CD4-positive, alpha-beta memory T cell (primary cell): ENCODE data around the gene UBAC1. TPM values are rescaled to one million over a fixed set of nuclear protein-coding genes. Genes with fewer than 3 reads are reported as not detected.
"Not testable (repeated sequence)": the region's sequence is repeated elsewhere in the genome, so short reads cannot be mapped to it uniquely, and the experiment has no call there.

ENCODE experiments used
- CTCF ChIA-PET: fragments of 350-600 bp; sonication (Branson Sonifier 250); formaldehyde crosslinking; loops from one replicate; lab custom pipeline; 2021; ENCODE audit warnings: inconsistent platforms; ENCODE audit not compliant: partially characterized antibody; lab: Charles Lee
- POLR2A ChIA-PET: fragments of 350-600 bp; sonication (Branson Sonifier 250); formaldehyde crosslinking; loops from one replicate; lab custom pipeline; 2021; ENCODE audit not compliant: partially characterized antibody; lab: Charles Lee
- DNase-seq, 5 donors: peaks; one replicate each; pipeline versions ENCODE4 v3.0.0 to v3.0.0-alpha.2; 2020 to 2022; ENCODE audit warnings: mixed read lengths in 1 of 5
- H3K27ac ChIP-seq: one replicate; pipeline ENCODE4 v1.7.0; 2013; ENCODE audit warnings: low read depth, low read length
- H3K27me3 ChIP-seq: 2 replicates; pipeline ENCODE4 v1.7.0; 2013; ENCODE audit warnings: mild to moderate bottlenecking, low read length, moderate library complexity; ENCODE audit not compliant: insufficient read depth
- H3K36me3 ChIP-seq: 2 replicates; pipeline ENCODE4 v1.7.0; 2013; ENCODE audit warnings: mild to moderate bottlenecking, low read length, moderate library complexity; ENCODE audit not compliant: insufficient read depth
- H3K4me1 ChIP-seq: 2 replicates; pipeline ENCODE4 v1.7.0; 2013; ENCODE audit warnings: mild to moderate bottlenecking, low read length, moderate library complexity; ENCODE audit not compliant: insufficient read depth
- H3K4me3 ChIP-seq, 2 donors: one replicate each; pipeline ENCODE4 v1.7.0; 2013; ENCODE audit warnings: low read length in 2 of 2, mild to moderate bottlenecking in 1 of 2
- H3K9me3 ChIP-seq, 2 donors: one replicate each; pipeline ENCODE4 v1.7.0; 2013; ENCODE audit warnings: low read length in 2 of 2, control low read depth in 1 of 2; ENCODE audit not compliant: control insufficient read depth in 1 of 2
- H3K27ac Mint-ChIP-seq, 7 donors: one replicate each; pipeline ENCODE4 v1.8.0; 2020 to 2021; ENCODE audit warnings: mixed read lengths in 7 of 7, mild to moderate bottlenecking in 6 of 7, inconsistent platforms in 3 of 7, moderate library complexity in 3 of 7
- H3K27me3 Mint-ChIP-seq, 2 donors: one replicate each; pipeline ENCODE4 v1.8.0; 2020 to 2021; ENCODE audit warnings: mixed read lengths in 2 of 2
- H3K36me3 Mint-ChIP-seq, 2 donors: one replicate each; pipeline ENCODE4 v1.8.0; 2020 to 2021; ENCODE audit warnings: mixed read lengths in 2 of 2, inconsistent platforms in 1 of 2, mild to moderate bottlenecking in 1 of 2
- H3K4me1 Mint-ChIP-seq, 4 donors: one replicate each; pipeline ENCODE4 v1.8.0; 2020 to 2021; ENCODE audit warnings: mixed read lengths in 4 of 4, mild to moderate bottlenecking in 1 of 4
- H3K4me3 Mint-ChIP-seq, 8 donors: one replicate each; pipeline ENCODE4 v1.8.0; 2020 to 2021; ENCODE audit warnings: mixed read lengths in 8 of 8, mild to moderate bottlenecking in 7 of 8, moderate library complexity in 6 of 8, inconsistent platforms in 3 of 8
- H3K9me3 Mint-ChIP-seq, 8 donors: one replicate each; pipeline ENCODE4 v1.8.0; 2020 to 2021; ENCODE audit warnings: mixed read lengths in 8 of 8, mild to moderate bottlenecking in 5 of 8, inconsistent platforms in 3 of 8, moderate library complexity in 1 of 8
- intact Hi-C: fragments of 100-400 bp; cut with micrococcal nuclease; formaldehyde crosslinking; loops from one replicate; pipeline ENCODE4 v1.15.1; 2023
- polyA plus RNA-seq, 2 donors: library from polyadenylated mRNA; unstranded; fragments of 300-500 nt; fragmentation: Illumina TruSeq; gene quantifications; one replicate each; pipeline ENCODE4 v1.2.3, GENCODE V29; 2021
- total RNA-seq, 2 experiments: library from RNA; stranded (reverse); gene quantifications; one replicate each; pipeline ENCODE4 v1.2.3, GENCODE V29; 2021

Gene UBAC1
- total and polyA plus RNA-seq, 4 experiments from 2014 or later, result 23.0 to 32.8 (median 28.1) TPM

- H3K27ac ChIP-seq, result no peak overlapping the region
- no peaks in the 10 kb centered on the region for H3K9me3 Mint-ChIP-seq
- no peaks in the 10 kb centered on the region for H3K9me3 ChIP-seq
- no peak overlapping the region for H3K27ac Mint-ChIP-seq
- no peak overlapping the region for H3K4me3 Mint-ChIP-seq
- H3K27me3 Mint-ChIP-seq, result no peaks in the 10 kb centered on the region
- ChIA-PET CTCF (no interaction called here), POLR2A (no interaction called here)
- peaks cover 0 to 7% (median 3%) of the 10 kb centered on the region in 4 donors for H3K4me1 Mint-ChIP-seq
- peaks cover 30 to 46% of the 10 kb centered on the region in 2 donors for H3K36me3 Mint-ChIP-seq
- no peak for DNase-seq
- H3K4me3 ChIP-seq, result no peak overlapping the region
- intact Hi-C loops, result no loop called here
- H3K4me1 ChIP-seq, result no peaks in the 10 kb centered on the region
- H3K36me3 ChIP-seq, result peaks cover 28% of the 10 kb centered on the region
- no peaks in the 10 kb centered on the region for H3K27me3 ChIP-seq
These were observed 8.4 kb downstream of the UBAC1 start for GRCh38 chr9:135952664-135953206.

DNA sequence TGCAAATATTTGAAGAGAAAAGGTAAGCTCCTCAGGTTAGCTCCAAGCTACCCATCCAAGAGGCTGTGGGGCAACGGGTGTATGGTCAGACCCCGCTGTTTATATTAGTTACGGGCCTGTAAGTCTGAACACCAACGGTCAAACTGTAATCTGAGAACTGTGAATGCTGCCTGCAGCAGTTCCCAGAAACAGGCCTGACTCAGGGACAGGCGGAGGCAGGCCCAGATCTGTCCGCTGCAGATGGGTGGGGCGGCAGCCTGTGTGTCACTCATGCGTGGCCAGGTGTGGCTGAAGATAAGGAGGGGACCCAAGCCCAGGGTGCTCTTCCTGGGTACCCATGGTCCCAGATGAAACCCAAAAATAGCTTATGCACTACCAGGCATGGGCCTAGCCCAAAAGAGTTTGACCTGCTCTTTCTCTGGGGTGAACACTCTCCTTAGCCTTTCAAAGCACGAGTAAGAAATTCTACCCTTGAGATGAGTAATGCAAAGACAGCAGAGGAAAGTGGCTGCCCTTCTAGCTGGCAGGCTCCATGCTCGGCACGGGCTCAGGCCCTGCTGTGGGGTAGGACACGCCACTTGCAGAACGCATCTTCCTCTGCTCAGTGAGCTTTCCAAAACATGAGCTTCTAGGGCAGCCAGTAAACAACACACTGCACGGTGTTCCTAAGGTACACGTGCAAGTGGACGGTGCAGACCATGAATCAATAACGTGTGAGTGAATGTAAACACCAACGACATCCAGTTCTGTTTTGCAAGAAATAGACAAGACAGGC lies 9.1 kb downstream of the UBAC1 start:
- Mint-ChIP-seq H3K27me3 (no peaks in the 10 kb centered on the region), H3K27ac (no peak overlapping the region), H3K9me3 (no peaks in the 10 kb centered on the region), H3K4me1 (peaks cover 0 to 7% (median 3%) of the 10 kb centered on the region in 4 donors), H3K36me3 (peaks cover 36 to 53% of the 10 kb centered on the region in 2 donors), H3K4me3 (no peak overlapping the region)
- no peaks in the 10 kb centered on the region for H3K27me3 ChIP-seq
- intact Hi-C loops, result no loop called here
- no peaks in the 10 kb centered on the region for H3K4me1 ChIP-seq
- ChIA-PET CTCF (no interaction called here), POLR2A (no interaction called here)
- no peak overlapping the region for H3K4me3 ChIP-seq
- no peak overlapping the region for H3K27ac ChIP-seq
- no peak for DNase-seq
- H3K9me3 ChIP-seq, result no peaks in the 10 kb centered on the region
- H3K36me3 ChIP-seq, result peaks cover 28% of the 10 kb centered on the region

GRCh38 chr9:135951310-135951709 lies 9.9 kb downstream of the UBAC1 start:
- H3K4me1 ChIP-seq, H3K27ac ChIP-seq, H3K4me3 Mint-ChIP-seq, DNase-seq, H3K9me3 Mint-ChIP-seq, H3K27me3 ChIP-seq, H3K27ac Mint-ChIP-seq, intact Hi-C loops, H3K9me3 ChIP-seq, POLR2A ChIA-PET, H3K27me3 Mint-ChIP-seq, CTCF ChIA-PET, H3K4me3 ChIP-seq, H3K4me1 Mint-ChIP-seq: not testable (repeated sequence)
- H3K36me3 Mint-ChIP-seq, result peaks cover 36 to 54% of the 10 kb centered on the region in 2 donors
- peaks cover 35% of the 10 kb centered on the region for H3K36me3 ChIP-seq

GRCh38 chr9:135950841-135951240 lies 10.3 kb downstream of the UBAC1 start:
- H3K27ac ChIP-seq, DNase-seq, H3K4me1 Mint-ChIP-seq, H3K4me1 ChIP-seq, H3K27me3 Mint-ChIP-seq, CTCF ChIA-PET, POLR2A ChIA-PET, H3K27ac Mint-ChIP-seq, H3K27me3 ChIP-seq, H3K4me3 ChIP-seq, intact Hi-C loops, H3K9me3 ChIP-seq, H3K4me3 Mint-ChIP-seq, H3K9me3 Mint-ChIP-seq: not testable (repeated sequence)
- peaks cover 36 to 59% of the 10 kb centered on the region in 2 donors for H3K36me3 Mint-ChIP-seq
- H3K36me3 ChIP-seq, result peaks cover 39% of the 10 kb centered on the region

- Histone ChIP-seq H3K4me3 (no peak overlapping the region), H3K36me3 (peaks cover 44% of the 10 kb centered on the region), H3K9me3 (no peaks in the 10 kb centered on the region), H3K27ac (no peak overlapping the region), H3K27me3 (no peaks in the 10 kb centered on the region), H3K4me1 (no peaks in the 10 kb centered on the region)
- no peak overlapping the region for H3K4me3 Mint-ChIP-seq
- CTCF ChIA-PET, result no interaction called here
- POLR2A ChIA-PET, result no interaction called here
- H3K27ac Mint-ChIP-seq, result peak overlapping the region in 1 of 7 donors; percentile 85
- H3K9me3 Mint-ChIP-seq, result no peaks in the 10 kb centered on the region
- no peaks in the 10 kb centered on the region for H3K27me3 Mint-ChIP-seq
- peaks cover 43 to 65% of the 10 kb centered on the region in 2 donors for H3K36me3 Mint-ChIP-seq
- H3K4me1 Mint-ChIP-seq, result peaks cover 0 to 5% (median 0%) of the 10 kb centered on the region in 4 donors
- intact Hi-C loops, result no loop called here
- DNase-seq, result no peak
These were observed 11.0 kb downstream of the UBAC1 start for GRCh38 chr9:135950135-135950682.

DNA sequence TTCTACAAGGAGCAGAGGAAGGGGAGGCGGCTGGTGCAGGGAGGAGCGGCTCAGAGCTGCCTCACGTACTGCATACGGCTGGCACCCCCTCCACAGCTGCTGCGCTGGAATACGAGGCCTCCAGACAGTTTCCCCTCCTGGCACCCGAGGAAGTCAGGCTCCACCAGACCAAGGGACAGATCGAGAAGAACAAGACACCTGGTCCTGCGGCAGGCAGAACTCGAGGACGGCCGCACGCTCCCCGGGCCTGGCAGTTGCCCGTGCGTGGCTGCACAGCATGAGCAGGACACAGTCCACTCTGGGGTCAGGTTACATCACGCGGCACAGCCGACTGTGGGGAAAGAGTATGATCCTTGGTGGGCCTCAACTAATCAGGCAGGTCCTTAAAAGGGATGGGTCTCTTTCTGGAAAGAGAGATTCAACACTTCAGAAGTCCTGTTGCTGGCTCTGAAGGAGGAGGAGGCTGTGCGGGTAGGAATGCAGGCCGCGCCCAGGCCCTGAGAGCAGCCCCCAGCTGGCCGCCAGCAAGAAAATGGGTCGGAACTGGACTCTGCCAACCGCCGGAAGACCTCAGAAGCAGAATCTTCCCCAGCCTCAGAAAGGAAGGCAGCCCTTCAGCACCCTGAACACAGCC lies 11.6 kb downstream of the UBAC1 start:
- Mint-ChIP-seq H3K4me3 (no peak overlapping the region), H3K27me3 (no peaks in the 10 kb centered on the region), H3K36me3 (peaks cover 47 to 65% of the 10 kb centered on the region in 2 donors), H3K27ac (no peak overlapping the region), H3K4me1 (peaks cover 0 to 3% (median 0%) of the 10 kb centered on the region in 4 donors), H3K9me3 (no peaks in the 10 kb centered on the region)
- Histone ChIP-seq H3K36me3 (peaks cover 42% of the 10 kb centered on the region), H3K27ac (no peak overlapping the region), H3K4me1 (no peaks in the 10 kb centered on the region), H3K4me3 (no peak overlapping the region), H3K9me3 (no peaks in the 10 kb centered on the region), H3K27me3 (no peaks in the 10 kb centered on the region)
- DNase-seq, result no peak
- intact Hi-C loops, result no loop called here
- ChIA-PET POLR2A (interaction anchor here (0.6 kb wide), 1 partner anchor 96 kb away, joined by 3 read pairs; no protein-coding TSS in a partner anchor), CTCF (no interaction called here)

- intact Hi-C loops, result no loop called here
- H3K4me3 ChIP-seq, result no peak overlapping the region
- Mint-ChIP-seq H3K4me1 (peaks cover 0 to 3% (median 0%) of the 10 kb centered on the region in 4 donors), H3K36me3 (peaks cover 54 to 68% of the 10 kb centered on the region in 2 donors), H3K9me3 (no peaks in the 10 kb centered on the region), H3K4me3 (no peak overlapping the region), H3K27me3 (no peaks in the 10 kb centered on the region), H3K27ac (peak overlapping the region in 2 of 7 donors; percentile 13 to 47)
- no peaks in the 10 kb centered on the region for H3K4me1 ChIP-seq
- H3K9me3 ChIP-seq, result no peaks in the 10 kb centered on the region
- peaks cover 45% of the 10 kb centered on the region for H3K36me3 ChIP-seq
- no peaks in the 10 kb centered on the region for H3K27me3 ChIP-seq
- DNase-seq, result no peak
- H3K27ac ChIP-seq, result no peak overlapping the region
- ChIA-PET CTCF (no interaction called here), POLR2A (no interaction called here)
These were observed 12.2 kb downstream of the UBAC1 start for GRCh38 chr9:135948968-135949367.
